Esophagus squamous epithelium (tissue), 5 donors: ENCODE results near the gene CYS1. TPM values are rescaled to one million over a fixed set of nuclear protein-coding genes. Genes with fewer than 3 reads are reported as not detected.

ENCODE experiments used
- DNase-seq: peaks from one replicate; lab custom pipeline; 2025; lab: John Stamatoyannopoulos, UW
- H3K27ac ChIP-seq, 4 donors: fragments of 200-600 bp; sonication (generic); one replicate each; pipeline ENCODE4 v1.5.1; 2016 to 2019; ENCODE audit warnings: mild to moderate bottlenecking in 1 of 4
- H3K27me3 ChIP-seq, 4 donors: fragments of 200-600 bp; sonication (generic); 1 replicate in 3 of 4; 2 replicates in 1 of 4; pipeline versions ENCODE4 v1.5.1 to v1.6.0; 2017 to 2021; ENCODE audit warnings: antibody characterized with exemption in 1 of 4
- H3K36me3 ChIP-seq, 3 donors: fragments of 200-600 bp; sonication (generic); one replicate each; pipeline ENCODE4 v1.5.1; 2016 to 2019
- H3K4me1 ChIP-seq, 3 donors: fragments of 200-600 bp; sonication (generic); one replicate each; pipeline ENCODE4 v1.5.1; 2017 to 2019
- H3K4me3 ChIP-seq, 4 donors: fragments of 200-600 bp; sonication (generic); 1 replicate in 3 of 4; 2 replicates in 1 of 4; pipeline ENCODE4 v1.5.1; 2016 to 2019; ENCODE audit warnings: mild to moderate bottlenecking in 2 of 4, moderate library complexity in 1 of 4
- H3K9me3 ChIP-seq, 3 donors: fragments of 200-600 bp; sonication (generic); one replicate each; pipeline ENCODE4 v1.5.1; 2016 to 2019
- POLR2A ChIP-seq, 4 donors: fragments of 450-650 bp; IDR thresholded peaks; one replicate each; pipeline ENCODE4 v1.6.1; 2017; ENCODE audit warnings: antibody characterized with exemption in 4 of 4, mild to moderate bottlenecking in 4 of 4, moderate library complexity in 3 of 4
- WGBS, 2 donors: methylation state at CpG; one replicate each; pipeline ENCODE4 v1.1.5; 2018; 5-methylcytosine and 5-hydroxymethylcytosine counted together
- intact Hi-C: fragments of 100-400 bp; cut with DNase I; formaldehyde crosslinking; loops from one replicate; pipeline ENCODE4 v1.15.0; 2022
- total RNA-seq, 4 donors: library from RNA; depleted of rRNA; stranded (reverse); fragments of >200 nt; gene quantifications; one replicate each; pipeline ENCODE4 v1.1.0, GENCODE V29; 2016
- TF ChIP-seq, protein P1 (sequence below), 6 experiments: fragments of 450-650 bp in 4 of 6; fragments of 200-600 bp in 2 of 6; sonication (generic) in 2 of 6; IDR thresholded peaks; one replicate each; pipeline ENCODE4 v1.5.1; 2016 to 2019; ENCODE audit warnings: antibody characterized with exemption in 6 of 6, mild to moderate bottlenecking in 4 of 6, moderate library complexity in 4 of 6
- donor health status: DM: yes; HTN: yes; CAD: no.

The CYS1 gene
- total RNA-seq, 4 donors from 2014 or later = 0.09 to 2.5 (median 0.80) TPM

GRCh38 chr2:10057231-10058107 lies 22.7 kb downstream of the CYS1 start:
- intact Hi-C loops = no loop called here
- DNase-seq = no peak
- Histone ChIP-seq H3K4me3 (peak overlapping the region; percentile 3 to 48 (median 12)), H3K27me3 (no peaks in the 10 kb centered on the region), H3K36me3 (peaks cover 0 to 35% (median 0%) of the 10 kb centered on the region in 3 donors), H3K9me3 (no peaks in the 10 kb centered on the region), H3K4me1 (peaks cover 0 to 46% (median 9%) of the 10 kb centered on the region in 3 donors), H3K27ac (peak overlapping the region; percentile 53 to 73 (median 63))
- no peak for TF ChIP-seq POLR2A (IDR thresholded peaks at IDR 0.05)
- TF ChIP-seq, protein P1, sequence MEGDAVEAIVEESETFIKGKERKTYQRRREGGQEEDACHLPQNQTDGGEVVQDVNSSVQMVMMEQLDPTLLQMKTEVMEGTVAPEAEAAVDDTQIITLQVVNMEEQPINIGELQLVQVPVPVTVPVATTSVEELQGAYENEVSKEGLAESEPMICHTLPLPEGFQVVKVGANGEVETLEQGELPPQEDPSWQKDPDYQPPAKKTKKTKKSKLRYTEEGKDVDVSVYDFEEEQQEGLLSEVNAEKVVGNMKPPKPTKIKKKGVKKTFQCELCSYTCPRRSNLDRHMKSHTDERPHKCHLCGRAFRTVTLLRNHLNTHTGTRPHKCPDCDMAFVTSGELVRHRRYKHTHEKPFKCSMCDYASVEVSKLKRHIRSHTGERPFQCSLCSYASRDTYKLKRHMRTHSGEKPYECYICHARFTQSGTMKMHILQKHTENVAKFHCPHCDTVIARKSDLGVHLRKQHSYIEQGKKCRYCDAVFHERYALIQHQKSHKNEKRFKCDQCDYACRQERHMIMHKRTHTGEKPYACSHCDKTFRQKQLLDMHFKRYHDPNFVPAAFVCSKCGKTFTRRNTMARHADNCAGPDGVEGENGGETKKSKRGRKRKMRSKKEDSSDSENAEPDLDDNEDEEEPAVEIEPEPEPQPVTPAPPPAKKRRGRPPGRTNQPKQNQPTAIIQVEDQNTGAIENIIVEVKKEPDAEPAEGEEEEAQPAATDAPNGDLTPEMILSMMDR (IDR thresholded peaks at IDR 0.05) = no peak
- WGBS, 2 donors = 9% methylated on average over 19 to 23 of the region's 28 CpGs

DNA sequence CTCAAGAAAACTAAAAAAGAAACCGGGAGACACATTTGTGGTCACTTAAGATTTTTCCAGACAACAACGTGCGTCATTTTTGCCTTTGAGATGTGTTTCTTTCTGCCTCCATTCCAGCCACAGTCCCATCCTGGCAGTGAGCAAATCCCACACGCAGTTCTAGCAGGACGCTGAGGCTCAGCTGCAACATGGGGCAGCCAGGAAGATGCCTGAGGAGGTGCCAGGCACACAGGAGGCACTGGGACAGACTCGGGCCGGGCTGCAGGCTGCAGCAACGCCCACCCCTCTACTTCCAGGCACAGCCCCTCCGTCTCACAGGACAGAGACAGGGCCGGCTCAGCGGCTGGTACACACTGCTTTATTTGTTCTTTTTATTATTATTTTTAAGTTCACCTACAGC lies 23.8 kb downstream of the CYS1 start:
- no peak for DNase-seq
- H3K4me1 ChIP-seq = peaks cover 0 to 46% (median 9%) of the 10 kb centered on the region in 3 donors
- peaks cover 0 to 45% (median 0%) of the 10 kb centered on the region in 3 donors for H3K36me3 ChIP-seq
- intact Hi-C loops = no loop called here
- no peak overlapping the region for H3K27ac ChIP-seq
- TF ChIP-seq POLR2A (IDR thresholded peaks at IDR 0.05) = no peak
- TF ChIP-seq, protein P1 (IDR thresholded peaks at IDR 0.05) = no peak
- WGBS, 2 donors = 73 to 82% methylated on average over 10 to 11 of the region's 11 CpGs
- H3K27me3 ChIP-seq = no peaks in the 10 kb centered on the region
- no peaks in the 10 kb centered on the region for H3K9me3 ChIP-seq
- no peak overlapping the region for H3K4me3 ChIP-seq

- Histone ChIP-seq H3K4me3 (no peak overlapping the region), H3K36me3 (peaks cover 0 to 57% (median 0%) of the 10 kb centered on the region in 3 donors), H3K9me3 (no peaks in the 10 kb centered on the region), H3K27ac (no peak overlapping the region), H3K4me1 (peaks cover 0 to 51% (median 9%) of the 10 kb centered on the region in 3 donors), H3K27me3 (no peaks in the 10 kb centered on the region)
- TF ChIP-seq, protein P1 (IDR thresholded peaks at IDR 0.05) = no peak
- TF ChIP-seq POLR2A (IDR thresholded peaks at IDR 0.05) = no peak
- intact Hi-C loops = no loop called here
- WGBS, 2 donors = 85 to 91% methylated on average over 4 to 5 of the region's 7 CpGs
- no peak for DNase-seq
These were observed 25.2 kb downstream of the CYS1 start for GRCh38 chr2:10054976-10055375.

- H3K27ac ChIP-seq = no peak overlapping the region
- intact Hi-C loops = no loop called here
- peaks cover 0 to 56% (median 11%) of the 10 kb centered on the region in 3 donors for H3K4me1 ChIP-seq
- H3K27me3 ChIP-seq = no peaks in the 10 kb centered on the region
- no peak for TF ChIP-seq POLR2A (IDR thresholded peaks at IDR 0.05)
- TF ChIP-seq, protein P1 (IDR thresholded peaks at IDR 0.05) = no peak
- H3K9me3 ChIP-seq = no peaks in the 10 kb centered on the region
- H3K36me3 ChIP-seq = peaks cover 0 to 63% (median under 1%) of the 10 kb centered on the region in 3 donors
- WGBS, 2 donors = 49 to 58% methylated on average over 3 to 7 of the region's 7 CpGs
- no peak overlapping the region for H3K4me3 ChIP-seq
- no peak for DNase-seq
These were observed 25.8 kb downstream of the CYS1 start for GRCh38 chr2:10054424-10054823.

GRCh38 chr2:10053351-10053750 lies 26.9 kb downstream of the CYS1 start:
- Histone ChIP-seq H3K4me1 (peaks cover 0 to 67% (median 18%) of the 10 kb centered on the region in 3 donors), H3K27ac (no peak overlapping the region), H3K4me3 (no peak overlapping the region), H3K36me3 (peaks cover 3 to 71% (median 7%) of the 10 kb centered on the region in 3 donors), H3K27me3 (no peaks in the 10 kb centered on the region), H3K9me3 (no peaks in the 10 kb centered on the region)
- no peak for TF ChIP-seq POLR2A (IDR thresholded peaks at IDR 0.05)
- TF ChIP-seq, protein P1 (IDR thresholded peaks at IDR 0.05) = no peak
- intact Hi-C loops = no loop called here
- no peak for DNase-seq
- 70 to 75% methylated on average over 4 of the region's 4 CpGs for WGBS, 2 donors
